ENCODE measurements around the gene RFLNA.

Gene RFLNA

DNA sequence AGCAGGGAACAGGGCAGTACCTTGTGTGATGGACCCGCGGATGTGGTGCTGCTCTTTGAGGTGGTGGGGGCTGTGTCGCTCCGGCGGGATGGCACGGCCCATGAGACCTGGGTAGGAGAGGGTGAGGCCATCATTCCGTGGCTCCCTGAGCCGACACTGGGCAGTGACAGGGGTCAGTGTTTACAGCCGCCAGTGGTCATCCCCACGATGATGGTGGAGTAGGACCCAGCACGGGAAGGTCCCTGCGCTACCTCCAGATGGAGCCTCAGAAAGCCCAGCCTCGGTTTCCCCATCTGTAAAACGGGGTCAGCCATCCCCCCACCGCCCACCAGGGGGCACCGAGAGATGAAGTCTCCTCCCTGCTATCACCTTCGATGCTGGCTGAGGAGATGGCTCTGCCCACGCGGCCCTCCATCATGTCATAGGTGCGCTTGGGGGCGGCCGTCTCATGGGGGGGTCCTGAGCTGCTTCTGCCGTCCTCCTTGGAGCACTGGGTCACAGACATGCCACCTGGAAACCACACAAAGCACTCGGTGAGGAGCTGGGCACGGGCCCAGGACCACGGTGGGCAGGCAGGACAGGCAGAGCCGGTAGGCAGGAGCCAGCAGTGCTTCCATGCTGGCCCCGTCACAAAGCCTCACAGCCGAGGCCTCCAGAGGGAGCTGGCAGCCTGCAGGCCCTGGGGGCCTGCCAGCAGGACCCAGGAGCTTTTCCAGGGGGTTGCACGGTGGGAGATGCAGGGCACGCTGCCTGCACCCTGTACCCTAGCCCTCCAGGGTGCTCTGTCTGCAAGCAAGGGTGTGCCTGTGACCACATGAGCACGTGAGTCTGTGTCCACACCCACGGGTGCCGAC is 53.1 kb downstream of the RFLNA start:
- Histone ChIP-seq H3K14ac (ENCODE audit: low read length in 2 of 2) (no peak overlapping the region), H3K9ac (ENCODE audit: low read length) (no peak overlapping the region), H3K23ac (ENCODE audit: low read length in 2 of 2) (no peak overlapping the region), H3K9me3 (ENCODE audit: control insufficient read depth, low read length) (no peaks in the 10 kb centered on the region), H2BK15ac (ENCODE audit: low read depth, poor library complexity, severe bottlenecking) (no peak overlapping the region), H3K4me2 (ENCODE audit: low read length, poor library complexity, severe bottlenecking) (no peak overlapping the region), H4K91ac (ENCODE audit: low read length) (no peak overlapping the region), H3K27me3 (ENCODE audit: control insufficient read depth in 1 of 2, insufficient read depth in 1 of 2, low read length in 2 of 2) (no peaks in the 10 kb centered on the region), H2BK120ac (ENCODE audit: low read depth, low read length) (no peak overlapping the region), H2AK5ac (ENCODE audit: low read length, severe bottlenecking) (no peak overlapping the region), H3K4me1 (ENCODE audit: control insufficient read depth, insufficient read depth, low read depth, low read length) (peaks cover 11% of the 10 kb centered on the region), H3K27ac (ENCODE audit: low read length, poor library complexity, severe bottlenecking) (no peak overlapping the region), H2AFZ (ENCODE audit: low read depth, low read length) (no peak overlapping the region), H3K36me3 (ENCODE audit: control insufficient read depth in 1 of 2, insufficient read depth in 2 of 2, low read depth in 1 of 2, low read length in 2 of 2) (peaks cover 97 to 98% of the 10 kb centered on the region in 2 experiments), H3K18ac (ENCODE audit: low read depth in 1 of 2, low read length in 2 of 2) (no peak overlapping the region), H3K79me1 (replicated peaks; ENCODE audit: low read length, poor library complexity, severe bottlenecking) (peaks cover 55% of the 10 kb centered on the region), H3K4ac (ENCODE audit: low read depth in 1 of 2, low read length in 2 of 2) (no peak overlapping the region), H2BK12ac (ENCODE audit: low read length in 2 of 2) (no peak overlapping the region), H2BK5ac (ENCODE audit: low read depth, low read length, poor library complexity, severe bottlenecking) (no peak overlapping the region), H3K4me3 (ENCODE audit: insufficient read depth in 1 of 2, low read depth in 1 of 2, low read length in 2 of 2) (no peak overlapping the region), H4K8ac (ENCODE audit: low read length) (no peak overlapping the region)
- WGBS, result 94% methylated on average over 34 of the region's 34 CpGs
- no peak for DNase-seq

- Histone ChIP-seq H2AFZ (ENCODE audit: low read depth, low read length) (no peak overlapping the region), H3K9ac (ENCODE audit: low read length) (no peak overlapping the region), H4K91ac (ENCODE audit: low read length) (peak overlapping the region; percentile 0), H3K23ac (ENCODE audit: low read length in 2 of 2) (no peak overlapping the region), H3K14ac (ENCODE audit: low read length in 2 of 2) (no peak overlapping the region), H3K79me1 (replicated peaks; ENCODE audit: low read length, poor library complexity, severe bottlenecking) (peaks cover 54% of the 10 kb centered on the region), H2BK15ac (ENCODE audit: low read depth, poor library complexity, severe bottlenecking) (no peak overlapping the region), H3K27me3 (ENCODE audit: control insufficient read depth in 1 of 2, insufficient read depth in 1 of 2, low read length in 2 of 2) (no peaks in the 10 kb centered on the region), H3K9me3 (ENCODE audit: control insufficient read depth, low read length) (no peaks in the 10 kb centered on the region), H3K4me1 (ENCODE audit: control insufficient read depth, insufficient read depth, low read depth, low read length) (peaks cover 15% of the 10 kb centered on the region), H2BK12ac (ENCODE audit: low read length in 2 of 2) (no peak overlapping the region), H3K4me3 (ENCODE audit: insufficient read depth in 1 of 2, low read depth in 1 of 2, low read length in 2 of 2) (no peak overlapping the region), H2AK5ac (ENCODE audit: low read length, severe bottlenecking) (no peak overlapping the region), H3K36me3 (ENCODE audit: control insufficient read depth in 1 of 2, insufficient read depth in 2 of 2, low read depth in 1 of 2, low read length in 2 of 2) (peaks cover 97 to 100% of the 10 kb centered on the region in 2 experiments), H3K18ac (ENCODE audit: low read depth in 1 of 2, low read length in 2 of 2) (no peak overlapping the region), H3K4ac (ENCODE audit: low read depth in 1 of 2, low read length in 2 of 2) (no peak overlapping the region), H3K27ac (ENCODE audit: low read length, poor library complexity, severe bottlenecking) (no peak overlapping the region), H4K8ac (ENCODE audit: low read length) (no peak overlapping the region), H2BK5ac (ENCODE audit: low read depth, low read length, poor library complexity, severe bottlenecking) (no peak overlapping the region), H2BK120ac (ENCODE audit: low read depth, low read length) (no peak overlapping the region), H3K4me2 (ENCODE audit: low read length, poor library complexity, severe bottlenecking) (no peak overlapping the region)
- DNase-seq, result no peak
- WGBS, result 94% methylated on average over 32 of the region's 32 CpGs
Observed at GRCh38 chr12:124348659-124349380, 53.9 kb downstream of the RFLNA start.

- Histone ChIP-seq H3K79me1 (replicated peaks; ENCODE audit: low read length, poor library complexity, severe bottlenecking) (peaks cover 52% of the 10 kb centered on the region), H4K91ac (ENCODE audit: low read length) (no peak overlapping the region), H3K9ac (ENCODE audit: low read length) (no peak overlapping the region), H3K27me3 (ENCODE audit: control insufficient read depth in 1 of 2, insufficient read depth in 1 of 2, low read length in 2 of 2) (no peaks in the 10 kb centered on the region), H2AK5ac (ENCODE audit: low read length, severe bottlenecking) (no peak overlapping the region), H2AFZ (ENCODE audit: low read depth, low read length) (no peak overlapping the region), H3K27ac (ENCODE audit: low read length, poor library complexity, severe bottlenecking) (no peak overlapping the region), H2BK15ac (ENCODE audit: low read depth, poor library complexity, severe bottlenecking) (no peak overlapping the region), H3K4me2 (ENCODE audit: low read length, poor library complexity, severe bottlenecking) (no peak overlapping the region), H3K9me3 (ENCODE audit: control insufficient read depth, low read length) (no peaks in the 10 kb centered on the region), H2BK120ac (ENCODE audit: low read depth, low read length) (no peak overlapping the region), H2BK5ac (ENCODE audit: low read depth, low read length, poor library complexity, severe bottlenecking) (no peak overlapping the region), H3K4me1 (ENCODE audit: control insufficient read depth, insufficient read depth, low read depth, low read length) (peaks cover 19% of the 10 kb centered on the region), H3K36me3 (ENCODE audit: control insufficient read depth in 1 of 2, insufficient read depth in 2 of 2, low read depth in 1 of 2, low read length in 2 of 2) (peaks cover 98 to 100% of the 10 kb centered on the region in 2 experiments), H3K14ac (ENCODE audit: low read length in 2 of 2) (peak overlapping the region in 1 of 2 experiments; percentile 9), H2BK12ac (ENCODE audit: low read length in 2 of 2) (no peak overlapping the region), H3K4ac (ENCODE audit: low read depth in 1 of 2, low read length in 2 of 2) (no peak overlapping the region), H3K18ac (ENCODE audit: low read depth in 1 of 2, low read length in 2 of 2) (no peak overlapping the region), H3K23ac (ENCODE audit: low read length in 2 of 2) (no peak overlapping the region), H3K4me3 (ENCODE audit: insufficient read depth in 1 of 2, low read depth in 1 of 2, low read length in 2 of 2) (peak overlapping the region in 1 of 2 experiments; percentile 4), H4K8ac (ENCODE audit: low read length) (no peak overlapping the region)
- 97% methylated on average over 18 of the region's 18 CpGs for WGBS
- no peak for DNase-seq
Observed at GRCh38 chr12:124350491-124350890, 55.6 kb downstream of the RFLNA start.

DNA sequence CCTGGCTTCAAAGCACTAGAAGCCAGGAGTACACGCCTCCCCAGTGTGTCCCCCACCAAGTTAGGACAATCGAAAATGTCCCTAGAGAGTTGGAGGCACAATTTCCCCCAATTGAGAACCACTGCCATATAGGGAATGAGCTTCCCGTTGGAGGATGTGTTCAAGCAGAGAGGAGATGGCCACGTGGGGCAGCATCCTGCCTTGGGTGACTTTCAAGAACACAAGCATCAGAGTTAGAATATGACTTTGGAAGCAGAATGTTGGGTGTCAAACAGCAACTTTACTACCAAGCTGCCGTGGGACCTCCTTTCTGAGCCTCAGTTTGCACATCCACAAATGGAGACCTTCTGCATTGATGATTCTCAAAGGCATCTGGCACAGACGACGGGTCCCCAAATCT is 56.5 kb downstream of the RFLNA start:
- WGBS, result 97% methylated on average over 7 of the region's 7 CpGs
- Histone ChIP-seq H2AFZ (ENCODE audit: low read depth, low read length) (no peak overlapping the region), H3K4me1 (ENCODE audit: control insufficient read depth, insufficient read depth, low read depth, low read length) (peaks cover 15% of the 10 kb centered on the region)

More for the DNA sequence above, 56.5 kb downstream of the RFLNA start:
- H3K9ac ChIP-seq (ENCODE audit: low read length), result no peak overlapping the region
- H3K36me3 ChIP-seq (ENCODE audit: control insufficient read depth in 1 of 2, insufficient read depth in 2 of 2, low read depth in 1 of 2, low read length in 2 of 2), result peaks cover 98 to 100% of the 10 kb centered on the region in 2 experiments
- peaks cover 52% of the 10 kb centered on the region for H3K79me1 ChIP-seq (replicated peaks; ENCODE audit: low read length, poor library complexity, severe bottlenecking)
- H2BK15ac ChIP-seq (ENCODE audit: low read depth, poor library complexity, severe bottlenecking), result no peak overlapping the region
- no peak overlapping the region for H3K27ac ChIP-seq (ENCODE audit: low read length, poor library complexity, severe bottlenecking)
- H3K9me3 ChIP-seq (ENCODE audit: control insufficient read depth, low read length), result no peaks in the 10 kb centered on the region
- no peak overlapping the region for H2AK5ac ChIP-seq (ENCODE audit: low read length, severe bottlenecking)
- H3K14ac ChIP-seq (ENCODE audit: low read length in 2 of 2), result no peak overlapping the region
- no peak overlapping the region for H2BK12ac ChIP-seq (ENCODE audit: low read length in 2 of 2)
- no peak for DNase-seq
- H2BK5ac ChIP-seq (ENCODE audit: low read depth, low read length, poor library complexity, severe bottlenecking), result no peak overlapping the region
- H4K8ac ChIP-seq (ENCODE audit: low read length), result no peak overlapping the region
- H3K18ac ChIP-seq (ENCODE audit: low read depth in 1 of 2, low read length in 2 of 2), result no peak overlapping the region
- no peak overlapping the region for H3K4me3 ChIP-seq (ENCODE audit: insufficient read depth in 1 of 2, low read depth in 1 of 2, low read length in 2 of 2)
- no peak overlapping the region for H3K23ac ChIP-seq (ENCODE audit: low read length in 2 of 2)
- no peak overlapping the region for H2BK120ac ChIP-seq (ENCODE audit: low read depth, low read length)
- H3K4ac ChIP-seq (ENCODE audit: low read depth in 1 of 2, low read length in 2 of 2), result no peak overlapping the region
- no peaks in the 10 kb centered on the region for H3K27me3 ChIP-seq (ENCODE audit: control insufficient read depth in 1 of 2, insufficient read depth in 1 of 2, low read length in 2 of 2)
- no peak overlapping the region for H3K4me2 ChIP-seq (ENCODE audit: low read length, poor library complexity, severe bottlenecking)
- H4K91ac ChIP-seq (ENCODE audit: low read length), result no peak overlapping the region

Data from mesenchymal stem cell (in vitro differentiated cells and primary cell).